Endodermal cell (in vitro differentiated cells): ENCODE results near the gene BLOC1S1. TPM values are rescaled to one million over a fixed set of nuclear protein-coding genes. Genes with fewer than 3 reads are reported as not detected.

ENCODE experiments used
- DNase-seq: peaks from one replicate; pipeline ENCODE4 v3.0.0-alpha.2; 2017
- H3K27ac ChIP-seq: 2 replicates; pipeline ENCODE4 v1.5.1; 2013; ENCODE audit warnings: mild to moderate bottlenecking, low read depth, low read length, moderate library complexity
- H3K27me3 ChIP-seq: 2 replicates; pipeline ENCODE4 v1.6.1; 2013; ENCODE audit warnings: mild to moderate bottlenecking, low read length, moderate library complexity; ENCODE audit not compliant: insufficient read depth, control insufficient read depth, poor library complexity, severe bottlenecking
- H3K36me3 ChIP-seq: 2 replicates; pipeline ENCODE4 v1.7.0; 2013; ENCODE audit warnings: mild to moderate bottlenecking, low read length, moderate library complexity; ENCODE audit not compliant: control insufficient read depth, insufficient read depth
- H3K4me1 ChIP-seq: one replicate; pipeline ENCODE4 v1.7.0; 2013; ENCODE audit warnings: low read length; ENCODE audit not compliant: control insufficient read depth, insufficient read depth
- H3K4me3 ChIP-seq: 2 replicates; pipeline ENCODE4 v1.5.1; 2013; ENCODE audit warnings: mild to moderate bottlenecking, low read length, moderate library complexity
- H3K9ac ChIP-seq: 2 replicates; pipeline ENCODE4 v1.6.1; 2013; ENCODE audit warnings: mild to moderate bottlenecking, low read length, moderate library complexity; ENCODE audit not compliant: poor library complexity, severe bottlenecking; ENCODE audit errors: extremely low read depth
- H3K9me3 ChIP-seq: 2 replicates; pipeline ENCODE4 v1.6.1; 2013; ENCODE audit warnings: mild to moderate bottlenecking, low read length, moderate library complexity; ENCODE audit not compliant: control insufficient read depth
- H3K27ac Mint-ChIP-seq: 2 replicates; pipeline ENCODE4 v1.8.0; 2020; ENCODE audit warnings: mixed read lengths
- H3K27me3 Mint-ChIP-seq: 2 replicates; pipeline ENCODE4 v1.8.0; 2021; ENCODE audit warnings: mild to moderate bottlenecking, mixed read lengths; ENCODE audit not compliant: insufficient read depth
- H3K36me3 Mint-ChIP-seq: 2 replicates; pipeline ENCODE4 v1.8.0; 2020; ENCODE audit warnings: low read depth, mixed read lengths
- H3K4me1 Mint-ChIP-seq: 2 replicates; pipeline ENCODE4 v1.8.0; 2020; ENCODE audit warnings: mixed read lengths
- H3K4me3 Mint-ChIP-seq: 2 replicates; pipeline ENCODE4 v1.8.0; 2020; ENCODE audit warnings: mild to moderate bottlenecking, moderate library complexity, mixed read lengths
- H3K9me3 Mint-ChIP-seq: 2 replicates; pipeline ENCODE4 v1.8.0; 2020; ENCODE audit warnings: mild to moderate bottlenecking, mixed read lengths
- WGBS, 2 experiments: methylation state at CpG; one replicate each; pipeline versions ENCODE4 v1.1.5 to v1.1.7; 2013; ENCODE audit warnings: missing lambda C conversion rate in 2 of 2, mixed read lengths in 1 of 2; ENCODE audit not compliant: insufficient coverage in 1 of 2, insufficient read length in 1 of 2; 5-methylcytosine and 5-hydroxymethylcytosine counted together
- total RNA-seq, 2 donors: library from RNA; stranded (reverse); fragmentation: NEBNext Ultra II Directional in 1 of 2; extraction: Animal tissue kit (Norgen Biotek cat#: 25700) in 1 of 2; gene quantifications; 2 replicates in 1 of 2; 3 replicates in 1 of 2; pipeline ENCODE4 v1.2.1, GENCODE V29; 2021
- TF ChIP-seq, protein P1 (sequence below): fragments of 200-600 bp; sonication (generic); conservative IDR thresholded peaks from 2 replicates; pipeline ENCODE4 v1.5.0; 2021; ENCODE audit warnings: antibody characterized with exemption, mild to moderate bottlenecking

Gene BLOC1S1
- total RNA-seq, 2 donors from 2014 or later: 95.1 to 102 TPM

DNA sequence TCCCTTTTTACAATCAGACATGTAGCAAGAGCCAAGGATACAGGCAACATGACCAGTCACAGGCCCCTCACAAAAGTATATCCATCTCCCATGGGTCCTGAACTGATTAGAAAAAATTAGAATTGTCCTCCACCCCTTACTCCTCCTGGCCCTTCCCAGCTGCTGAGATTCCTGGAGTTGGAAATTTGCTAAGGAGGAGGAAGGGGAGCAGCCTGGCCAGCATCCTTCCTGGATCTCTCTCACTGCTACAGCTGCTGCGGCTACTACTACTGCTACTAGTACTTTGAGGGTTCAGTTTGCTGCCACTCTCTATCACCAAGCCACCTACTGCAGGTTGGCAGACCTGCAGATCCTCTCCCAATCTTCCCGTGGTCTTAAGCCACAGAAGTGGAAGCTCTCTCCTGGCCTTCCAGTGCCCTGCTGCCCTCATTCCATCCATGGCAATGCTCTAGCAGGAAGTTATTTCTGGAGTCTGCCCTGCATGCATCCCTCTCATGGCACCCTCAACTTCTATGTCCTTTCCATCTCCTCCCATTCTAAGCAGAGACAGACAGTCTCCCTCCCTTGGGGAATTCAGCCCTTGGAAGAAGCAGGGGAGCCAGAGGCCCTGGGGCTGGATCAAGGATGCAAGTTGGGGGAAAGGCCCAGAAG lies 9.2 kb upstream of the BLOC1S1 start:
- Mint-ChIP-seq H3K9me3 (no peaks in the 10 kb centered on the region), H3K27me3 (peaks cover 52% of the 10 kb centered on the region), H3K4me1 (peaks cover 35% of the 10 kb centered on the region), H3K4me3 (peak overlapping the region; percentile 86), H3K36me3 (peaks cover 10% of the 10 kb centered on the region), H3K27ac (peak overlapping the region; percentile 77)
- TF ChIP-seq, protein P1, sequence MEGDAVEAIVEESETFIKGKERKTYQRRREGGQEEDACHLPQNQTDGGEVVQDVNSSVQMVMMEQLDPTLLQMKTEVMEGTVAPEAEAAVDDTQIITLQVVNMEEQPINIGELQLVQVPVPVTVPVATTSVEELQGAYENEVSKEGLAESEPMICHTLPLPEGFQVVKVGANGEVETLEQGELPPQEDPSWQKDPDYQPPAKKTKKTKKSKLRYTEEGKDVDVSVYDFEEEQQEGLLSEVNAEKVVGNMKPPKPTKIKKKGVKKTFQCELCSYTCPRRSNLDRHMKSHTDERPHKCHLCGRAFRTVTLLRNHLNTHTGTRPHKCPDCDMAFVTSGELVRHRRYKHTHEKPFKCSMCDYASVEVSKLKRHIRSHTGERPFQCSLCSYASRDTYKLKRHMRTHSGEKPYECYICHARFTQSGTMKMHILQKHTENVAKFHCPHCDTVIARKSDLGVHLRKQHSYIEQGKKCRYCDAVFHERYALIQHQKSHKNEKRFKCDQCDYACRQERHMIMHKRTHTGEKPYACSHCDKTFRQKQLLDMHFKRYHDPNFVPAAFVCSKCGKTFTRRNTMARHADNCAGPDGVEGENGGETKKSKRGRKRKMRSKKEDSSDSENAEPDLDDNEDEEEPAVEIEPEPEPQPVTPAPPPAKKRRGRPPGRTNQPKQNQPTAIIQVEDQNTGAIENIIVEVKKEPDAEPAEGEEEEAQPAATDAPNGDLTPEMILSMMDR: no peak
- WGBS, 2 experiments: 41 to 71% methylated on average over 1 to 2 of the region's 2 CpGs
- Histone ChIP-seq H3K36me3 (no peaks in the 10 kb centered on the region), H3K27me3 (peaks cover 34% of the 10 kb centered on the region), H3K27ac (no peak overlapping the region), H3K9me3 (no peaks in the 10 kb centered on the region), H3K9ac (peak overlapping the region; percentile 41), H3K4me3 (peak overlapping the region; percentile 85), H3K4me1 (no peaks in the 10 kb centered on the region)
- peak; percentile 63 for DNase-seq

DNA sequence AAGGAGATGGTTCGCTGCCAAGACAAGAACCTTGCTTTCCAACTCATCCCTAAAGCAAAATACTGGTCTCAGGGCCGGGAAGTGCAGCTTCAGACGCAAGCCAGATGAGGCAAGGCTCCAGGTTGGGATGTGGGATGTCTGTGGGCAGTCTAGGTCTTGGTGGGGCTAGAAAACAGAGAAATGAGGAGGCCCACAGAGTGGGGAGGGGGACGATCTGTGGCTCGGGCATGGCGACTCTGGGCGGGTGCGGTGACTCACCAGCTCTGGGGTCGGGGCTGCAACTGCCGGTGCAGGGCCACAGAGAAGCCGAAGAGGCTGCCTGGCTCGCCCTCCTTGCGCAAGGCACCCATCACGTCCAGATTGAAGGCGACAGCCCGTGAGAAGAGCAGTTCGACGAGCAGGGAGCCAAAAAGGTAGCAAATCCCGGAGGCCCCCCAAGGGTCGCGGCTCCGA lies 8.6 kb upstream of the BLOC1S1 start:
- peaks cover 57% of the 10 kb centered on the region for H3K27me3 Mint-ChIP-seq
- Histone ChIP-seq H3K4me3 (peak overlapping the region; percentile 85), H3K4me1 (no peaks in the 10 kb centered on the region), H3K36me3 (no peaks in the 10 kb centered on the region), H3K27me3 (peaks cover 39% of the 10 kb centered on the region), H3K9me3 (no peaks in the 10 kb centered on the region), H3K9ac (peak overlapping the region; percentile 41), H3K27ac (no peak overlapping the region)
- TF ChIP-seq, protein P1: no peak
- H3K27ac Mint-ChIP-seq: peak overlapping the region; percentile 77
- peaks cover 35% of the 10 kb centered on the region for H3K4me1 Mint-ChIP-seq
- peak; percentile 87 for DNase-seq
- peak overlapping the region; percentile 86 for H3K4me3 Mint-ChIP-seq
- WGBS, 2 experiments: 1% methylated on average over 10 to 22 of the region's 22 CpGs
- no peaks in the 10 kb centered on the region for H3K9me3 Mint-ChIP-seq
- H3K36me3 Mint-ChIP-seq: peaks cover 7% of the 10 kb centered on the region

DNA sequence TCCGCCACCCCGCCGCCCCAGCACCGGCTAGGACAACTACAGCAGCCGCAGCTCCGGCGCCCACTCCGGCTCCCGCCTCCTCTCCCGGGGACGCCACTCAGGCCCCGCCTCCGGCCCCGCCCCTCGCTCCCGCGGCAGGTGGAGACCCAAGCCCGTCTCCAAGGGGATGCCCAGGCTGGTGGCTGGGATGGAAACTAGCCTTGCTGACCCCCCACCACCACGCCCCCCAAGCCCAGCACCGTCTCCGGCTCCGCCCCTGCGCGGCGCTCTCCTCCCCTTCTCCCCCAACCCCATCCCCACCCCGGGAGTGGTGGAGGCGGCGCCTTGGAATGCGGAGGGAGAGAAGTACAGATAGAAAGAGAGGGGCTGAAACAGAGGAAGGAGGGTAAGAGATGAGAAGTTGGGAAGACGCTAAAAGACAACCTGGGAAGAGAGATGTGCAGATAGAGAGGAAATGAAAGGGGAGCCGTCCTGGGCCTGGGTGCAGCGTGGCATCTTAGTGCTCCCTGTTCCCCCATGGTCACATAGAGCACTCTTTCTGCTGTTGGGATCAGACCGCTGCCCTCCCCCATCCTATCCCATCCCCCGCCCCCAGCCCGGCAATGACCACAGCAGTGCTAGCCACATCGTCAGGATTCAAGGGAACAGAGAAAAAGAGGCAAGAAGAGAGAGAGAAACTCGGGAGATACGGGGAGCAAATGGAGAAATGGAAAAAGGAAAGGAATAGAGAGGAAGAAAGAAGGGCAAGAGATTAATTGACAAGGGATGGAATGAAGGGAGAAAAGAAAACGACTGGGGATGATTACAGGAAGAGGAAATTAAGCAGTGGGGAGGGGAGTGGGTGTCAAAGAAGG lies 7.8 kb upstream of the BLOC1S1 start, which contains the start of gene ITGA7:
ITGA7 (minus strand) TSS at position 64 of the 854 bp plus-strand sequence. CDS start 222 bp downstream, outside the sequence.
- Mint-ChIP-seq H3K27ac (peak within 1 kb of the TSS; percentile 78), H3K27me3 (peaks cover 65% of the 10 kb centered on the region), H3K9me3 (no peaks in the 10 kb centered on the region), H3K36me3 (no peaks in the 10 kb centered on the region), H3K4me1 (peaks cover 35% of the 10 kb centered on the region), H3K4me3 (peak within 1 kb of the TSS; percentile 86)
- H3K9ac ChIP-seq: peak within 1 kb of the TSS; percentile 41
- H3K36me3 ChIP-seq: no peaks in the 10 kb centered on the region
- no peaks in the 10 kb centered on the region for H3K9me3 ChIP-seq
- H3K27ac ChIP-seq: no peak within 1 kb of the TSS
- WGBS, 2 experiments: 1 to 2% methylated on average over 5 to 31 of the region's 39 CpGs
- H3K27me3 ChIP-seq: peaks cover 47% of the 10 kb centered on the region
- peak within 1 kb of the TSS; percentile 85 for H3K4me3 ChIP-seq
- H3K4me1 ChIP-seq: no peaks in the 10 kb centered on the region
- DNase-seq: peak; percentile 100
- TF ChIP-seq, protein P1: no peak
